SU-DHL-6 (cell line): ENCODE measurements around the gene BLMH.

Experiments
- CTCF ChIP-seq: fragments of 200-600 bp; sonication (generic); IDR thresholded peaks from one replicate; pipeline ENCODE4 v1.5.1; 2017; ENCODE audit warnings: antibody characterized with exemption, mild to moderate bottlenecking, low read length, moderate library complexity; ENCODE audit not compliant: insufficient read depth, poor library complexity, severe bottlenecking
- EZH2phosphoT487 ChIP-seq: fragments of 200-600 bp; sonication (generic), shearing (Covaris generic); conservative IDR thresholded peaks from 2 replicates; pipeline ENCODE4 v1.6.1; 2018; ENCODE audit warnings: mild to moderate bottlenecking, antibody characterized with exemption, low read length, moderate library complexity, mixed read lengths

DNA sequence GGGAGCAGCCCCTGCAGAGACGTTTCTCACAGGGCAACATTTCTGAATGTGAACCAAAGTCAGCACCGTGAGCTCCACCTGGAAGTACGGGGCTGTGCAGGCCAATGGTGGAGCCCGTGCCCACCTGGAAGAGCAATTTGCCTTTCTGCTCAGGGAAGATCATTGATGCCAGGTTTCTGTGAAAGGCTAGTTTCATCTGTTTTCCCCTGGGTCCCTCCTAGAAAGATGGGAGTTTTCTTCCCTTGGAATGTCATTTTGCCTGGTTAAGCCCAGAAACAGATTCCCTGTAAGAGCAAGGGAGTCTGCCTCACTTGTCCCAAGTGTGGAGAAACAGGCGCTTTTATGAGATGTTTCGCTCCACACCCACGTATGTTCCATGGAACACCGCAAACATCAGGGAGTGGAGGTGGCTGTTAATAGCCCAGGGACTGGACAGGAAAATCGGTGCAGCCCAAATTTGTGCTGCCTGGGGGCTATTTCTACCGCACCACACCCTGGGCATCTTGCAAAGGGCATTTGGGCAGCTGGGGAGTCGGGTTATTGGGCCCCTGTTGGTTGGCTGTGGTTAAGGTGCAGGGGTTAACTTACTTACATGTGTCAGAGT is 58.8 kb downstream of the BLMH start:
- TF ChIP-seq CTCF = no peak
- TF ChIP-seq EZH2phosphoT487 = no peak
